HEK293 (cell line): ENCODE results near the gene RGS6.

Experiments
- CTCF ChIA-PET: fragments of 350-600 bp; formaldehyde crosslinking; extraction: SDS; loops from one replicate; lab custom pipeline; 2021; ENCODE audit warnings: antibody characterized with exemption; lab: Yijun Ruan, JAX
- POLR2A ChIA-PET: fragments of 300-600 bp; formaldehyde crosslinking; extraction: SDS; loops from one replicate; lab custom pipeline; 2020; ENCODE audit warnings: antibody characterized with exemption, inconsistent platforms; lab: Yijun Ruan, JAX
- H3K27ac ChIP-seq: fragments of 200-500 bp; sonication (Bioruptor generic); 2 replicates; pipeline ENCODE4 v1.5.1; 2014; ENCODE audit warnings: low read depth, low read length, control low read depth, inconsistent platforms; ENCODE audit errors: extremely low read depth
- H3K36me3 ChIP-seq, 2 experiments: fragments of 200-500 bp in 1 of 2; sonication (Bioruptor generic) in 1 of 2; 1 replicate in 1 of 2; 2 replicates in 1 of 2; pipeline ENCODE4 v1.5.1; 2014 to 2017; ENCODE audit warnings: inconsistent platforms in 2 of 2, low read length in 2 of 2; ENCODE audit not compliant: control insufficient read depth in 2 of 2, insufficient read depth in 1 of 2
- H3K4me1 ChIP-seq: fragments of 200-500 bp; sonication (Bioruptor generic); 2 replicates; pipeline ENCODE4 v1.5.1; 2014; ENCODE audit warnings: mild to moderate bottlenecking, low read length, inconsistent platforms; ENCODE audit not compliant: control insufficient read depth, insufficient read depth
- H3K4me3 ChIP-seq: 2 replicates; pipeline ENCODE4 v1.5.1; 2011; ENCODE audit warnings: low read depth, mild to moderate bottlenecking, control low read depth, low read length, moderate library complexity
- H3K9me3 ChIP-seq: fragments of 200-500 bp; sonication (Bioruptor generic); 2 replicates; pipeline ENCODE4 v1.5.1; 2014; ENCODE audit warnings: low read depth, low read length, inconsistent platforms; ENCODE audit not compliant: control insufficient read depth, insufficient read depth
- GLIS1 ChIP-seq: fragments of 450-650 bp; formaldehyde crosslinking; IDR thresholded peaks from 2 replicates; pipeline ENCODE4 v1.5.1; 2016; ENCODE audit warnings: missing biosample characterization, missing genetic modification characterization
- HOXD13 ChIP-seq: sonication (generic); formaldehyde crosslinking; IDR thresholded peaks from 2 replicates; pipeline ENCODE4 v1.8.0; 2022; ENCODE audit warnings: missing genetic modification reagents, borderline replicate concordance
- KLF16 ChIP-seq: fragments of 450-650 bp; formaldehyde crosslinking; IDR thresholded peaks from 2 replicates; pipeline ENCODE4 v1.5.1; 2017; ENCODE audit warnings: missing biosample characterization, missing genetic modification characterization
- PRDM2 ChIP-seq: fragments of 450-650 bp; formaldehyde crosslinking; IDR thresholded peaks from 2 replicates; pipeline ENCODE4 v1.5.1; 2016; ENCODE audit warnings: missing biosample characterization, missing genetic modification characterization, borderline replicate concordance
- ZNF112 ChIP-seq: fragments of 450-650 bp; formaldehyde crosslinking; IDR thresholded peaks from 2 replicates; pipeline ENCODE4 v1.5.0; 2017; ENCODE audit warnings: missing biosample characterization, missing genetic modification characterization
- ZNF132 ChIP-seq: fragments of 450-650 bp; formaldehyde crosslinking; IDR thresholded peaks from 2 replicates; pipeline ENCODE4 v1.5.1; 2017; ENCODE audit warnings: missing biosample characterization, missing genetic modification characterization, borderline replicate concordance
- ZNF2 ChIP-seq: fragments of 450-650 bp; formaldehyde crosslinking; IDR thresholded peaks from 2 replicates; pipeline ENCODE4 v1.5.1; 2016; ENCODE audit warnings: missing biosample characterization, missing genetic modification characterization
- ZNF211 ChIP-seq: fragments of 450-650 bp; formaldehyde crosslinking; IDR thresholded peaks from 2 replicates; pipeline ENCODE4 v1.5.1; 2016; ENCODE audit warnings: low read depth, missing biosample characterization, missing genetic modification characterization
- ZNF23 ChIP-seq: fragments of 450-650 bp; formaldehyde crosslinking; IDR thresholded peaks from 2 replicates; pipeline ENCODE4 v1.5.1; 2016; ENCODE audit warnings: missing biosample characterization, missing genetic modification characterization, borderline replicate concordance
- ZNF335 ChIP-seq: fragments of 450-650 bp; formaldehyde crosslinking; conservative IDR thresholded peaks from 2 replicates; pipeline ENCODE4 v1.5.1; 2016; ENCODE audit warnings: missing biosample characterization, missing genetic modification characterization
- ZNF350 ChIP-seq: fragments of 450-650 bp; formaldehyde crosslinking; IDR thresholded peaks from 2 replicates; pipeline ENCODE4 v1.5.0; 2017; ENCODE audit warnings: missing biosample characterization, mild to moderate bottlenecking, missing genetic modification characterization
- ZNF404 ChIP-seq: fragments of 450-650 bp; formaldehyde crosslinking; IDR thresholded peaks from 2 replicates; pipeline ENCODE4 v1.5.1; 2017; ENCODE audit warnings: missing biosample characterization, missing genetic modification characterization
- ZNF514 ChIP-seq: fragments of 450-650 bp; formaldehyde crosslinking; IDR thresholded peaks from 2 replicates; pipeline ENCODE4 v1.5.1; 2016; ENCODE audit warnings: missing biosample characterization, missing genetic modification characterization
- ZNF555 ChIP-seq: fragments of 450-650 bp; formaldehyde crosslinking; conservative IDR thresholded peaks from 2 replicates; pipeline ENCODE4 v1.5.1; 2017; ENCODE audit warnings: missing biosample characterization, mild to moderate bottlenecking, missing genetic modification characterization, inconsistent platforms
- ZNF558 ChIP-seq: fragments of 450-650 bp; formaldehyde crosslinking; IDR thresholded peaks from 2 replicates; pipeline ENCODE4 v1.5.1; 2016; ENCODE audit warnings: missing biosample characterization, missing genetic modification characterization
- ZNF571 ChIP-seq: fragments of 450-650 bp; formaldehyde crosslinking; IDR thresholded peaks from 2 replicates; pipeline ENCODE4 v1.5.0; 2017; ENCODE audit warnings: missing biosample characterization, missing genetic modification characterization
- ZNF580 ChIP-seq: fragments of 450-650 bp; formaldehyde crosslinking; IDR thresholded peaks from 2 replicates; pipeline ENCODE4 v1.5.1; 2016; ENCODE audit warnings: missing biosample characterization, missing genetic modification characterization
- ZNF610 ChIP-seq: fragments of 450-650 bp; formaldehyde crosslinking; IDR thresholded peaks from 2 replicates; pipeline ENCODE4 v1.5.1; 2016; ENCODE audit warnings: missing biosample characterization, missing genetic modification characterization, borderline replicate concordance
- ZNF639 ChIP-seq: fragments of 450-650 bp; formaldehyde crosslinking; IDR thresholded peaks from 2 replicates; pipeline ENCODE4 v1.5.1; 2016; ENCODE audit warnings: missing biosample characterization, missing genetic modification characterization
- ZNF768 ChIP-seq: fragments of 450-650 bp; formaldehyde crosslinking; IDR thresholded peaks from 2 replicates; pipeline ENCODE4 v1.5.1; 2018; ENCODE audit warnings: missing biosample characterization, mild to moderate bottlenecking, missing genetic modification characterization
- ZNF830 ChIP-seq: fragments of 450-650 bp; IDR thresholded peaks from 2 replicates; pipeline ENCODE4 v1.5.0; 2018; ENCODE audit warnings: missing biosample characterization, missing genetic modification characterization, low read depth, mild to moderate bottlenecking, moderate library complexity
- ZNF837 ChIP-seq: fragments of 450-650 bp; formaldehyde crosslinking; IDR thresholded peaks from 2 replicates; pipeline ENCODE4 v1.5.1; 2016; ENCODE audit warnings: missing biosample characterization, missing genetic modification characterization
- ZNF843 ChIP-seq: fragments of 450-650 bp; formaldehyde crosslinking; IDR thresholded peaks from 2 replicates; pipeline ENCODE4 v1.5.1; 2016; ENCODE audit warnings: missing biosample characterization, missing genetic modification characterization
- ZSCAN23 ChIP-seq: fragments of 450-650 bp; formaldehyde crosslinking; IDR thresholded peaks from 2 replicates; pipeline ENCODE4 v1.5.1; 2016; ENCODE audit warnings: missing biosample characterization, missing genetic modification characterization
- TF ChIP-seq, protein P1 (sequence below): fragments of 450-650 bp; formaldehyde crosslinking; IDR thresholded peaks from 2 replicates; pipeline ENCODE4 v1.5.1; 2016; ENCODE audit warnings: missing biosample characterization, missing genetic modification characterization
- TF ChIP-seq, protein P2 (sequence below): sonication (generic); formaldehyde crosslinking; IDR thresholded peaks from 2 replicates; pipeline ENCODE4 v1.8.1; 2022; ENCODE audit warnings: mild to moderate bottlenecking, moderate library complexity, missing genetic modification reagents

The RGS6 gene

GRCh38 chr14:72404998-72405397 lies 472.8 kb downstream of the RGS6 start:
- CTCF ChIA-PET = no interaction called here
- Histone ChIP-seq H3K4me3 (no peak overlapping the region), H3K9me3 (no peaks in the 10 kb centered on the region), H3K36me3 (no peaks in the 10 kb centered on the region), H3K27ac (no peak overlapping the region)
- TF ChIP-seq ZNF555 (tag by site-specific recombination) = no peak
- no peak for TF ChIP-seq ZNF335 (tag by site-specific recombination)
- no peak for TF ChIP-seq GLIS1
- TF ChIP-seq ZSCAN23 (tag by site-specific recombination) = no peak
- TF ChIP-seq ZNF610 (tag by site-specific recombination) = no peak
- TF ChIP-seq PRDM2 (tag by site-specific recombination) = no peak
- TF ChIP-seq ZNF112 (tag by site-specific recombination) = no peak
- no peak for TF ChIP-seq ZNF830 (tag by site-specific recombination)
- no peak for TF ChIP-seq ZNF768
- TF ChIP-seq ZNF558 (tag by site-specific recombination) = no peak
- TF ChIP-seq ZNF132 (tag by site-specific recombination) = no peak
- TF ChIP-seq ZNF404 (tag by site-specific recombination) = no peak
- no peak for TF ChIP-seq HOXD13
- TF ChIP-seq ZNF2 (tag by site-specific recombination) = no peak
- no peak for TF ChIP-seq KLF16
- TF ChIP-seq, all 188 proteins: peak for 0
- POLR2A ChIA-PET = no interaction called here
- peaks cover 9% of the 10 kb centered on the region; the same call in 1 of the 2 replicates for H3K4me1 ChIP-seq

GRCh38 chr14:72408020-72408419 lies 475.8 kb downstream of the RGS6 start:
- no peaks in the 10 kb centered on the region for H3K4me1 ChIP-seq
- H3K4me3 ChIP-seq = no peak overlapping the region
- ChIA-PET CTCF (interaction anchor here (0.5 to 1.2 kb wide), 2 partner anchors 12 to 1505 kb away, joined by 3 to 4 read pairs; no protein-coding TSS in a partner anchor), POLR2A (no interaction called here)
- H3K27ac ChIP-seq = no peak overlapping the region
- no peaks in the 10 kb centered on the region for H3K9me3 ChIP-seq
- H3K36me3 ChIP-seq = no peaks in the 10 kb centered on the region
- TF ChIP-seq ZNF843 (tag by site-specific recombination) (no peak), ZNF571 (tag by site-specific recombination) (no peak), ZNF639 (tag by site-specific recombination) (no peak), ZNF580 (tag by site-specific recombination) (no peak), ZNF514 (tag by site-specific recombination) (no peak), HOXD13 (no peak), ZNF23 (no peak), ZNF211 (tag by site-specific recombination) (no peak), ZNF837 (tag by site-specific recombination) (no peak), ZNF350 (tag by site-specific recombination) (no peak)
- TF ChIP-seq, protein P1, sequence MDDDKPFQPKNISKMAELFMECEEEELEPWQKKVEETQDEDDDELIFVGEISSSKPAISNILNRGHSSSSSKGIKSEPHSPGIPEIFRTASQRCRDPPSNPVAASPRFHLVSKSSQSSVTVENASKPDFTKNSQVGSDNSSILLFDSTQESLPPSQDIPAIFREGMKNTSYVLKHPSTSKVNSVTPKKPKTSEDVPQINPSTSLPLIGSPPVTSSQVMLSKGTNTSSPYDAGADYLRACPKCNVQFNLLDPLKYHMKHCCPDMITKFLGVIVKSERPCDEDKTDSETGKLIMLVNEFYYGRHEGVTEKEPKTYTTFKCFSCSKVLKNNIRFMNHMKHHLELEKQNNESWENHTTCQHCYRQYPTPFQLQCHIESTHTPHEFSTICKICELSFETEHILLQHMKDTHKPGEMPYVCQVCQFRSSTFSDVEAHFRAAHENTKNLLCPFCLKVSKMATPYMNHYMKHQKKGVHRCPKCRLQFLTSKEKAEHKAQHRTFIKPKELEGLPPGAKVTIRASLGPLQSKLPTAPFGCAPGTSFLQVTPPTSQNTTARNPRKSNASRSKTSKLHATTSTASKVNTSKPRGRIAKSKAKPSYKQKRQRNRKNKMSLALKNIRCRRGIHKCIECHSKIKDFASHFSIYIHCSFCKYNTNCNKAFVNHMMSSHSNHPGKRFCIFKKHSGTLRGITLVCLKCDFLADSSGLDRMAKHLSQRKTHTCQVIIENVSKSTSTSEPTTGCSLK (tag by site-specific recombination) = no peak
- TF ChIP-seq, protein P2, sequence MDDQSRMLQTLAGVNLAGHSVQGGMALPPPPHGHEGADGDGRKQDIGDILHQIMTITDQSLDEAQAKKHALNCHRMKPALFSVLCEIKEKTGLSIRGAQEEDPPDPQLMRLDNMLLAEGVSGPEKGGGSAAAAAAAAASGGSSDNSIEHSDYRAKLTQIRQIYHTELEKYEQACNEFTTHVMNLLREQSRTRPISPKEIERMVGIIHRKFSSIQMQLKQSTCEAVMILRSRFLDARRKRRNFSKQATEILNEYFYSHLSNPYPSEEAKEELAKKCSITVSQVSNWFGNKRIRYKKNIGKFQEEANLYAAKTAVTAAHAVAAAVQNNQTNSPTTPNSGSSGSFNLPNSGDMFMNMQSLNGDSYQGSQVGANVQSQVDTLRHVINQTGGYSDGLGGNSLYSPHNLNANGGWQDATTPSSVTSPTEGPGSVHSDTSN (CRISPR knock-in tag) = no peak
